DOHH2 (cell line): ENCODE results near the gene VTI1A.
"Not testable (repeated sequence)": the region's sequence is repeated elsewhere in the genome, so short reads cannot be mapped to it uniquely, and the experiment has no call there.

Experiments
- H3F3A ChIP-seq: fragments of 200-600 bp; sonication (generic), shearing (Covaris generic); 2 replicates; pipeline ENCODE4 v1.6.0; 2016; ENCODE audit warnings: antibody characterized with exemption, mild to moderate bottlenecking; ENCODE audit not compliant: control insufficient read depth, insufficient read depth
- H3K27ac ChIP-seq: fragments of 200-600 bp; sonication (generic); 2 replicates; pipeline ENCODE4 v1.5.1; 2014; ENCODE audit warnings: low read depth, mild to moderate bottlenecking, low read length, moderate library complexity
- H3K27me3 ChIP-seq: fragments of 200-600 bp; sonication (generic); 2 replicates; pipeline ENCODE4 v1.6.1; 2014; ENCODE audit warnings: mild to moderate bottlenecking, low read length, mixed read lengths; ENCODE audit not compliant: control insufficient read depth
- H3K36me3 ChIP-seq: fragments of 200-600 bp; sonication (generic); 2 replicates; pipeline ENCODE4 v1.6.1; 2014; ENCODE audit warnings: mild to moderate bottlenecking, low read length, moderate library complexity, mixed read lengths; ENCODE audit not compliant: control insufficient read depth
- H3K4me1 ChIP-seq: fragments of 200-600 bp; sonication (generic); 2 replicates; pipeline ENCODE4 v1.6.1; 2014; ENCODE audit warnings: mild to moderate bottlenecking, low read length, mixed read lengths; ENCODE audit not compliant: control insufficient read depth
- H3K4me2 ChIP-seq: fragments of 200-600 bp; sonication (generic); 2 replicates; pipeline ENCODE4 v1.6.0; 2014; ENCODE audit warnings: mild to moderate bottlenecking, low read length, moderate library complexity
- H3K4me3 ChIP-seq: fragments of 200-600 bp; sonication (generic); 2 replicates; pipeline ENCODE4 v1.5.1; 2014; ENCODE audit warnings: mild to moderate bottlenecking, low read length, mixed read lengths
- H3K79me2 ChIP-seq: fragments of 200-600 bp; sonication (generic); 2 replicates; pipeline ENCODE4 v1.6.1; 2014; ENCODE audit warnings: mild to moderate bottlenecking, low read length, mixed read lengths; ENCODE audit not compliant: control insufficient read depth
- H3K9me2 ChIP-seq: fragments of 200-600 bp; sonication (generic); replicated peaks from 2 replicates; pipeline ENCODE4 v1.6.1; 2014; ENCODE audit warnings: mild to moderate bottlenecking, low read length, mixed read lengths; ENCODE audit not compliant: control insufficient read depth
- H3K9me3 ChIP-seq: fragments of 200-600 bp; sonication (generic); 2 replicates; pipeline ENCODE4 v1.6.1; 2014; ENCODE audit warnings: antibody characterized with exemption, low read length, mixed read lengths; ENCODE audit not compliant: control insufficient read depth, insufficient read depth
- H4K20me1 ChIP-seq: fragments of 200-600 bp; sonication (generic); 2 replicates; pipeline ENCODE4 v1.6.0; 2014; ENCODE audit warnings: low read depth, mild to moderate bottlenecking, antibody characterized with exemption, low read length, moderate library complexity; ENCODE audit not compliant: control insufficient read depth, insufficient read depth
- EZH2phosphoT487 ChIP-seq: fragments of 200-600 bp; sonication (generic); IDR thresholded peaks from 2 replicates; pipeline ENCODE4 v1.6.1; 2017; ENCODE audit warnings: borderline replicate concordance, mild to moderate bottlenecking, antibody characterized with exemption, low read length, moderate library complexity, mixed read lengths
- TF ChIP-seq, protein P1 (sequence below): fragments of 200-600 bp; sonication (generic); IDR thresholded peaks from one replicate; pipeline ENCODE4 v1.5.1; 2014; ENCODE audit warnings: antibody characterized with exemption, mild to moderate bottlenecking, low read depth, low read length; ENCODE audit not compliant: poor library complexity, severe bottlenecking

The VTI1A gene

DNA sequence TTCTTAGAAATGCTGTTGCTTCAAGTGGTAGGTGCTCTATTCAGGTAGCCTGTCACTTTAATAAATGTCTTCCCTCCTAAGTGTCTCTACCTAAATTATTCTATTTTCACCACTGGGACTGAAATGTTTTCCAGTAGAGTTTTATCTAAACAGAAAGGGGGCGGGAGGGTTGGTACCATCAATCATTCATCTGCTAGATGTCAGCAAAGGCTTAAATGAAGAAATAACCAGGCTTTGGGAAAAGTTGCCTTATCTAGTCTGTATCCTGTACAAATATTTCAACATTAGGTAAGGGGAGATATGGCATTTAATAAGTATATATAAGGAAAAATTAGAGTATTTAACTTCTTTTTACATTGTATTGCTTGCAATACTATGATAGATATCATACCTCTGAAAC, 51.8 kb downstream of the VTI1A start:
- Histone ChIP-seq H3F3A (no peaks in the 10 kb centered on the region), H3K4me3 (no peak overlapping the region), H3K79me2 (no peaks in the 10 kb centered on the region), H3K27ac (no peak overlapping the region), H4K20me1 (no peaks in the 10 kb centered on the region), H3K9me3 (no peaks in the 10 kb centered on the region), H3K4me1 (no peaks in the 10 kb centered on the region), H3K9me2 (no peaks in the 10 kb centered on the region), H3K36me3 (no peaks in the 10 kb centered on the region), H3K4me2 (no peak overlapping the region), H3K27me3 (no peaks in the 10 kb centered on the region)
- no peak for TF ChIP-seq EZH2phosphoT487
- TF ChIP-seq, protein P1, sequence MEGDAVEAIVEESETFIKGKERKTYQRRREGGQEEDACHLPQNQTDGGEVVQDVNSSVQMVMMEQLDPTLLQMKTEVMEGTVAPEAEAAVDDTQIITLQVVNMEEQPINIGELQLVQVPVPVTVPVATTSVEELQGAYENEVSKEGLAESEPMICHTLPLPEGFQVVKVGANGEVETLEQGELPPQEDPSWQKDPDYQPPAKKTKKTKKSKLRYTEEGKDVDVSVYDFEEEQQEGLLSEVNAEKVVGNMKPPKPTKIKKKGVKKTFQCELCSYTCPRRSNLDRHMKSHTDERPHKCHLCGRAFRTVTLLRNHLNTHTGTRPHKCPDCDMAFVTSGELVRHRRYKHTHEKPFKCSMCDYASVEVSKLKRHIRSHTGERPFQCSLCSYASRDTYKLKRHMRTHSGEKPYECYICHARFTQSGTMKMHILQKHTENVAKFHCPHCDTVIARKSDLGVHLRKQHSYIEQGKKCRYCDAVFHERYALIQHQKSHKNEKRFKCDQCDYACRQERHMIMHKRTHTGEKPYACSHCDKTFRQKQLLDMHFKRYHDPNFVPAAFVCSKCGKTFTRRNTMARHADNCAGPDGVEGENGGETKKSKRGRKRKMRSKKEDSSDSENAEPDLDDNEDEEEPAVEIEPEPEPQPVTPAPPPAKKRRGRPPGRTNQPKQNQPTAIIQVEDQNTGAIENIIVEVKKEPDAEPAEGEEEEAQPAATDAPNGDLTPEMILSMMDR = no peak

GRCh38 chr10:112499985-112500384, 53.0 kb downstream of the VTI1A start:
- H3F3A ChIP-seq, H4K20me1 ChIP-seq, H3K4me2 ChIP-seq, H3K4me3 ChIP-seq, H3K27ac ChIP-seq, H3K36me3 ChIP-seq, H3K27me3 ChIP-seq, H3K9me2 ChIP-seq, H3K9me3 ChIP-seq, H3K4me1 ChIP-seq, H3K79me2 ChIP-seq: not testable (repeated sequence)

- no peaks in the 10 kb centered on the region for H3K4me1 ChIP-seq
- no peaks in the 10 kb centered on the region for H3K79me2 ChIP-seq
- no peaks in the 10 kb centered on the region for H3F3A ChIP-seq
- no peak overlapping the region for H3K4me2 ChIP-seq
- no peak overlapping the region for H3K27ac ChIP-seq
- H3K4me3 ChIP-seq = no peak overlapping the region
- H3K9me3 ChIP-seq = no peaks in the 10 kb centered on the region
- no peaks in the 10 kb centered on the region for H3K9me2 ChIP-seq
- TF ChIP-seq EZH2phosphoT487 = no peak
- TF ChIP-seq, protein P1 = no peak
- no peaks in the 10 kb centered on the region for H4K20me1 ChIP-seq
- no peaks in the 10 kb centered on the region for H3K27me3 ChIP-seq
- no peaks in the 10 kb centered on the region for H3K36me3 ChIP-seq
Measured at GRCh38 chr10:112502536-112502935, 55.5 kb downstream of the VTI1A start.

GRCh38 chr10:112503643-112504042, 56.6 kb downstream of the VTI1A start:
- no peaks in the 10 kb centered on the region for H3K79me2 ChIP-seq
- no peaks in the 10 kb centered on the region for H3K36me3 ChIP-seq
- H3K9me2 ChIP-seq = no peaks in the 10 kb centered on the region
- no peaks in the 10 kb centered on the region for H3F3A ChIP-seq
- no peak overlapping the region for H3K27ac ChIP-seq
- no peaks in the 10 kb centered on the region for H3K27me3 ChIP-seq
- no peak overlapping the region for H3K4me2 ChIP-seq
- TF ChIP-seq, protein P1 = no peak
- no peak for TF ChIP-seq EZH2phosphoT487
- H3K4me1 ChIP-seq = no peaks in the 10 kb centered on the region
- no peaks in the 10 kb centered on the region for H3K9me3 ChIP-seq
- no peak overlapping the region for H3K4me3 ChIP-seq
- no peaks in the 10 kb centered on the region for H4K20me1 ChIP-seq
